Activated CD4-positive, alpha-beta memory T cell treated with anti-CD3 and anti-CD28 coated beads, Interleukin-2, amount 10 ng/mL, durations not matched to agents 7 days and 5 days (primary cell): ENCODE data around the gene PXDN. TPM values are rescaled to one million over a fixed set of nuclear protein-coding genes. Genes with fewer than 3 reads are reported as not detected.

Source experiments
- CTCF ChIA-PET: fragments of 350-600 bp; sonication (Branson Sonifier 250); formaldehyde crosslinking; loops from one replicate; lab custom pipeline; 2021; ENCODE audit warnings: antibody characterized with exemption, inconsistent platforms; lab: Charles Lee
- POLR2A ChIA-PET: fragments of 350-600 bp; sonication (Branson Sonifier 250); formaldehyde crosslinking; loops from one replicate; lab custom pipeline; 2021; ENCODE audit warnings: antibody characterized with exemption; lab: Charles Lee
- DNase-seq: peaks from one replicate; pipeline ENCODE4 v3.0.0-alpha.2; 2020
- H3K27ac Mint-ChIP-seq: one replicate; pipeline ENCODE4 v1.8.0; 2021; ENCODE audit warnings: mild to moderate bottlenecking, mixed read lengths
- H3K27me3 Mint-ChIP-seq: one replicate; pipeline ENCODE4 v1.8.0; 2021; ENCODE audit warnings: mixed read lengths
- H3K36me3 Mint-ChIP-seq: one replicate; pipeline ENCODE4 v1.8.0; 2021; ENCODE audit warnings: low read depth, mixed read lengths
- H3K4me1 Mint-ChIP-seq: one replicate; pipeline ENCODE4 v1.8.0; 2021; ENCODE audit warnings: mixed read lengths
- H3K4me3 Mint-ChIP-seq: one replicate; pipeline ENCODE4 v1.8.0; 2021; ENCODE audit warnings: mild to moderate bottlenecking, mixed read lengths
- H3K9me3 Mint-ChIP-seq: one replicate; pipeline ENCODE4 v1.8.0; 2021; ENCODE audit warnings: mixed read lengths
- total RNA-seq, 2 experiments: library from RNA; stranded (reverse); gene quantifications; one replicate each; pipeline ENCODE4 v1.2.3, GENCODE V29; 2021

Gene PXDN
- total RNA-seq, 2 experiments from 2014 or later, result not detected

- Mint-ChIP-seq H3K36me3 (no peaks in the 10 kb centered on the region), H3K4me3 (no peak overlapping the region), H3K27ac (no peak overlapping the region), H3K9me3 (no peaks in the 10 kb centered on the region), H3K4me1 (no peaks in the 10 kb centered on the region), H3K27me3 (no peaks in the 10 kb centered on the region)
- CTCF ChIA-PET, result no interaction called here
- POLR2A ChIA-PET, result no interaction called here
- no peak for DNase-seq
Observed at GRCh38 chr2:1661891-1662605, 82.3 kb downstream of the PXDN start.

GRCh38 chr2:1660656-1661640 lies 83.4 kb downstream of the PXDN start:
- Mint-ChIP-seq H3K4me1 (no peaks in the 10 kb centered on the region), H3K27me3 (no peaks in the 10 kb centered on the region), H3K27ac (no peak overlapping the region), H3K4me3 (no peak overlapping the region), H3K36me3 (no peaks in the 10 kb centered on the region), H3K9me3 (no peaks in the 10 kb centered on the region)
- POLR2A ChIA-PET, result no interaction called here
- CTCF ChIA-PET, result no interaction called here
- DNase-seq, result no peak

- DNase-seq, result no peak
Observed at GRCh38 chr2:1659951-1660565, 84.3 kb downstream of the PXDN start.

GRCh38 chr2:1658394-1659151 lies 85.7 kb downstream of the PXDN start:
- no peaks in the 10 kb centered on the region for H3K4me1 Mint-ChIP-seq
- POLR2A ChIA-PET, result no interaction called here
- H3K9me3 Mint-ChIP-seq, result no peaks in the 10 kb centered on the region
- no peaks in the 10 kb centered on the region for H3K36me3 Mint-ChIP-seq
- H3K27me3 Mint-ChIP-seq, result no peaks in the 10 kb centered on the region
- H3K27ac Mint-ChIP-seq, result no peak overlapping the region
- no peak for DNase-seq
- H3K4me3 Mint-ChIP-seq, result no peak overlapping the region
- CTCF ChIA-PET, result no interaction called here

More at GRCh38 chr2:1659951-1660565, 84.3 kb downstream of the PXDN start:
- H3K4me1 Mint-ChIP-seq, result no peaks in the 10 kb centered on the region
- POLR2A ChIA-PET, result no interaction called here
- no peak overlapping the region for H3K4me3 Mint-ChIP-seq
- no peaks in the 10 kb centered on the region for H3K9me3 Mint-ChIP-seq
- H3K27ac Mint-ChIP-seq, result no peak overlapping the region
- H3K27me3 Mint-ChIP-seq, result no peaks in the 10 kb centered on the region
- H3K36me3 Mint-ChIP-seq, result no peaks in the 10 kb centered on the region
- CTCF ChIA-PET, result no interaction called here

- DNase-seq, result no peak
- CTCF ChIA-PET, result no interaction called here
- H3K4me3 Mint-ChIP-seq, result no peak overlapping the region
- no peak overlapping the region for H3K27ac Mint-ChIP-seq
- H3K4me1 Mint-ChIP-seq, result no peaks in the 10 kb centered on the region
- no peaks in the 10 kb centered on the region for H3K27me3 Mint-ChIP-seq
- H3K36me3 Mint-ChIP-seq, result no peaks in the 10 kb centered on the region
- H3K9me3 Mint-ChIP-seq, result no peaks in the 10 kb centered on the region
- POLR2A ChIA-PET, result no interaction called here
Observed at GRCh38 chr2:1656961-1657841, 87.1 kb downstream of the PXDN start.

GRCh38 chr2:1656326-1656960 lies 87.9 kb downstream of the PXDN start:
- Mint-ChIP-seq H3K4me3 (no peak overlapping the region), H3K27ac (no peak overlapping the region), H3K9me3 (no peaks in the 10 kb centered on the region), H3K36me3 (no peaks in the 10 kb centered on the region), H3K4me1 (no peaks in the 10 kb centered on the region), H3K27me3 (no peaks in the 10 kb centered on the region)
- DNase-seq, result no peak
- ChIA-PET CTCF (no interaction called here), POLR2A (no interaction called here)

GRCh38 chr2:1655461-1655860 lies 88.9 kb downstream of the PXDN start:
- ChIA-PET CTCF (no interaction called here), POLR2A (no interaction called here)
- Mint-ChIP-seq H3K36me3 (no peaks in the 10 kb centered on the region), H3K9me3 (no peaks in the 10 kb centered on the region), H3K4me1 (no peaks in the 10 kb centered on the region), H3K27ac (no peak overlapping the region), H3K4me3 (no peak overlapping the region), H3K27me3 (no peaks in the 10 kb centered on the region)
- no peak for DNase-seq

- Mint-ChIP-seq H3K36me3 (no peaks in the 10 kb centered on the region), H3K27ac (no peak overlapping the region), H3K4me3 (no peak overlapping the region), H3K4me1 (no peaks in the 10 kb centered on the region), H3K9me3 (no peaks in the 10 kb centered on the region), H3K27me3 (no peaks in the 10 kb centered on the region)
- POLR2A ChIA-PET, result no interaction called here
- DNase-seq, result no peak
- CTCF ChIA-PET, result no interaction called here
Observed at GRCh38 chr2:1654696-1655374, 89.5 kb downstream of the PXDN start.

GRCh38 chr2:1653956-1654695 lies 90.2 kb downstream of the PXDN start:
- H3K27ac Mint-ChIP-seq, result no peak overlapping the region
- H3K36me3 Mint-ChIP-seq, result no peaks in the 10 kb centered on the region
- no peak for DNase-seq
- no peaks in the 10 kb centered on the region for H3K27me3 Mint-ChIP-seq
- no peaks in the 10 kb centered on the region for H3K9me3 Mint-ChIP-seq
- H3K4me3 Mint-ChIP-seq, result no peak overlapping the region
- no peaks in the 10 kb centered on the region for H3K4me1 Mint-ChIP-seq
- ChIA-PET CTCF (no interaction called here), POLR2A (no interaction called here)

- H3K4me3 Mint-ChIP-seq, result no peak overlapping the region
- H3K9me3 Mint-ChIP-seq, result no peaks in the 10 kb centered on the region
- no peaks in the 10 kb centered on the region for H3K4me1 Mint-ChIP-seq
- CTCF ChIA-PET, result no interaction called here
- no peaks in the 10 kb centered on the region for H3K27me3 Mint-ChIP-seq
- POLR2A ChIA-PET, result no interaction called here
- H3K36me3 Mint-ChIP-seq, result no peaks in the 10 kb centered on the region
- H3K27ac Mint-ChIP-seq, result no peak overlapping the region
- DNase-seq, result no peak
Observed at GRCh38 chr2:1652034-1652790, 92.1 kb downstream of the PXDN start.
